Tibial nerve (tissue), 4 donors: ENCODE results near the gene RPL7L1. TPM values are rescaled to one million over a fixed set of nuclear protein-coding genes. Genes with fewer than 3 reads are reported as not detected.
"Not testable (repeated sequence)": the region's sequence is repeated elsewhere in the genome, so short reads cannot be mapped to it uniquely, and the experiment has no call there.

Experiments used
- DNase-seq, 2 donors: peaks; one replicate each; pipeline ENCODE4 v3.0.0-alpha.2; 2019; ENCODE audit warnings: low spot score in 2 of 2
- H3K27ac ChIP-seq, 4 donors: fragments of 200-600 bp; sonication (generic) in 3 of 4; one replicate each; pipeline ENCODE4 v1.5.1; 2017 to 2019; ENCODE audit warnings: mild to moderate bottlenecking in 1 of 4
- H3K27me3 ChIP-seq, 2 donors: fragments of 200-600 bp; sonication (generic) in 1 of 2; one replicate each; pipeline versions ENCODE4 v1.5.1 to v1.6.0; 2017 to 2019
- H3K36me3 ChIP-seq, 3 donors: fragments of 200-600 bp; sonication (generic); one replicate each; pipeline ENCODE4 v1.5.1; 2018 to 2019
- H3K4me1 ChIP-seq, 4 donors: fragments of 200-600 bp; sonication (generic) in 3 of 4; one replicate each; pipeline ENCODE4 v1.5.1; 2017 to 2019
- H3K4me3 ChIP-seq, 4 donors: fragments of 200-600 bp; sonication (generic) in 3 of 4; one replicate each; pipeline ENCODE4 v1.5.1; 2017 to 2019; ENCODE audit warnings: mild to moderate bottlenecking in 1 of 4, moderate library complexity in 1 of 4
- H3K9me3 ChIP-seq, 4 donors: fragments of 200-600 bp; sonication (generic) in 3 of 4; one replicate each; pipeline ENCODE4 v1.5.1; 2017 to 2019
- EP300 ChIP-seq, 2 donors: sonication (generic); formaldehyde crosslinking; IDR thresholded peaks; one replicate each; pipeline ENCODE4 v1.6.1; 2017; ENCODE audit warnings: antibody characterized with exemption in 2 of 2, mild to moderate bottlenecking in 1 of 2
- POLR2A ChIP-seq, 2 donors: fragments of 450-650 bp; IDR thresholded peaks; one replicate each; pipeline ENCODE4 v1.6.1; 2017; ENCODE audit warnings: antibody characterized with exemption in 2 of 2, mild to moderate bottlenecking in 2 of 2, moderate library complexity in 2 of 2
- WGBS, 2 donors: methylation state at CpG; one replicate each; pipeline ENCODE4 v1.1.5; 2018; 5-methylcytosine and 5-hydroxymethylcytosine counted together
- total RNA-seq, 4 donors: library from RNA; depleted of rRNA; stranded (reverse); fragments of >200 nt; gene quantifications; one replicate each; pipeline ENCODE4 v1.1.0, GENCODE V29; 2016
- TF ChIP-seq, protein P1 (sequence below), 5 experiments: fragments of 200-600 bp in 3 of 5; fragments of 450-650 bp in 2 of 5; sonication (generic) in 3 of 5; IDR thresholded peaks; one replicate each; pipeline ENCODE4 v1.5.1; 2016 to 2019; ENCODE audit warnings: antibody characterized with exemption in 5 of 5, mild to moderate bottlenecking in 3 of 5, moderate library complexity in 2 of 5

The RPL7L1 gene
- total RNA-seq, 4 donors from 2014 or later = 59.0 to 89.2 (median 83.7) TPM

DNA sequence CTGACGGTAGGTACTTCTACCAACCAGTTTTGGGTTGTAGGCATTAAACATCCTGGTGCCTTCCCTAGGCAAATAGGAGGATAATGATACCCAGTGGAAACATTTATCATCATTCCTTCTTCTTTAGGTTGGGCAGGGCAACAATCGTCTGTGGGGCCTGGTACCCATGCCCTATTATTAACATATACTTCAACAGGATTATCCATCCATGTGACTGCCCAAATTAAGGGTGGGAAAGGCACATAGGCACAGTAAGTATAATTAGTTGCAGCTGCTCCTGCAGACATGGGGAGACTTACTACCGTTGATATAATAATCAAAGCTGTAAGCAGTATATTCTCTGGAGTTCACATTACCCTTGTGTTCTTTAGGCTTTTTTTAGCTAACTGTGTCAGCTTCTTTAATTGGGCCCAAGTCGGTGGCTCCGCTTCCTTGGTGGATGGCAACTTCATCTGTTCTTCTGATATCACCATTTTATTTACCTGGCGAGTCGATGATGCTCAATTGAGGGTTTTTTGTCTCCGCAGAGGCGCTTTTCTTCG, 16.8 kb downstream of the RPL7L1 start:
- no peak for DNase-seq
- peaks cover 0 to 5% (median 3%) of the 10 kb centered on the region in 4 donors for H3K4me1 ChIP-seq
- WGBS, 2 donors = 77 to 86% methylated on average over 10 of the region's 10 CpGs
- H3K27ac ChIP-seq = no peak overlapping the region
- H3K4me3 ChIP-seq = no peak overlapping the region
- H3K27me3 ChIP-seq = no peaks in the 10 kb centered on the region
- no peaks in the 10 kb centered on the region for H3K36me3 ChIP-seq
- TF ChIP-seq, protein P1, sequence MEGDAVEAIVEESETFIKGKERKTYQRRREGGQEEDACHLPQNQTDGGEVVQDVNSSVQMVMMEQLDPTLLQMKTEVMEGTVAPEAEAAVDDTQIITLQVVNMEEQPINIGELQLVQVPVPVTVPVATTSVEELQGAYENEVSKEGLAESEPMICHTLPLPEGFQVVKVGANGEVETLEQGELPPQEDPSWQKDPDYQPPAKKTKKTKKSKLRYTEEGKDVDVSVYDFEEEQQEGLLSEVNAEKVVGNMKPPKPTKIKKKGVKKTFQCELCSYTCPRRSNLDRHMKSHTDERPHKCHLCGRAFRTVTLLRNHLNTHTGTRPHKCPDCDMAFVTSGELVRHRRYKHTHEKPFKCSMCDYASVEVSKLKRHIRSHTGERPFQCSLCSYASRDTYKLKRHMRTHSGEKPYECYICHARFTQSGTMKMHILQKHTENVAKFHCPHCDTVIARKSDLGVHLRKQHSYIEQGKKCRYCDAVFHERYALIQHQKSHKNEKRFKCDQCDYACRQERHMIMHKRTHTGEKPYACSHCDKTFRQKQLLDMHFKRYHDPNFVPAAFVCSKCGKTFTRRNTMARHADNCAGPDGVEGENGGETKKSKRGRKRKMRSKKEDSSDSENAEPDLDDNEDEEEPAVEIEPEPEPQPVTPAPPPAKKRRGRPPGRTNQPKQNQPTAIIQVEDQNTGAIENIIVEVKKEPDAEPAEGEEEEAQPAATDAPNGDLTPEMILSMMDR (IDR thresholded peaks at IDR 0.05) = no peak
- no peak for TF ChIP-seq EP300 (IDR thresholded peaks at IDR 0.05)
- TF ChIP-seq POLR2A (IDR thresholded peaks at IDR 0.05) = no peak
- no peaks in the 10 kb centered on the region for H3K9me3 ChIP-seq

DNA sequence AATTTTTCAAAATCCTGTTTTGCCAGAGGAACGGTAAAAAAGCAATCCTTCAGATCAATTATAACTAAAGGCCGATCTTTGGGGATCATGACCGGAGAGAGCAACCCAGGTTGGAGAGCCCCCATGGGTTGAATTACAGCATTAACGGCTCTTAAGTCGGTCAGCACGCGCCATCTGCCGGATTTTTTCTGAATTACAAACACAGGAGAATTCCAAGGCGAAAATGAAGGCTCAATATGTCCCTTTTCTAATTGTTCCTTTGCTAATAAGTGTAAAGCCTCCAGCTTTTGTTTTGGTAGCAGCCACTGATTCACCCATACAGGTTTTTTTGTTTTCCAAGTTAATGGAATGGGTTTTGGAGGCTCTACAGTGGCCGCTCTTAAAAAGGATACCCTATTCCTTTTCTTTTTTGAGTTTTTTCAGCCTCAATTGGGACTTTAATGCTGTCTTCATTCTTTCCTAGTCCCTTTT, 19.5 kb downstream of the RPL7L1 start:
- Histone ChIP-seq H3K4me1 (peaks cover 0 to 6% (median 3%) of the 10 kb centered on the region in 4 donors), H3K27me3 (no peaks in the 10 kb centered on the region), H3K9me3 (no peaks in the 10 kb centered on the region), H3K36me3 (no peaks in the 10 kb centered on the region), H3K27ac (no peak overlapping the region), H3K4me3 (no peak overlapping the region)
- 8 to 10% methylated on average over 10 of the region's 10 CpGs for WGBS, 2 donors
- peak; percentile 49 to 90 for DNase-seq
- no peak for TF ChIP-seq POLR2A (IDR thresholded peaks at IDR 0.05)
- TF ChIP-seq, protein P1 (IDR thresholded peaks at IDR 0.05) = peak; percentile 68 to 87 (median 82)

DNA sequence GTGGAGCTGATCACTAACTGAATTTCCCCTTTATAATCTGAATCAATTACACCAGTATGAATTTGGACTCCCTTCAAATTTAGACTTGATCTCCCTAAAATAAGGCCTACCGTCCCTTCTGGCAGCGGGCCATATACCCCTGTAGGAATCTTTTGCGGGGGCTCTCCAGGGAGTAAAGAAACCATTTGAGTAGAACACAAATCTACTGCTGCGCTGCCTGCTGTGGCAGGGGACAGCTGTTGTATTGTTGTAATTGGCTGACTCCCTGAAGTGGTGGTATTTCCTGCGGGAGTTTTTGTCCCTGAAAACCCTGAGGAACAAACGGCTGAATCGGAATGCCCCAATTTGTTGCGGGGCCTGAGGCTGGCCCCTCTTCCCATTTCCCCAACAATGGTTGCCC, 20.5 kb downstream of the RPL7L1 start:
- H3K36me3 ChIP-seq = no peaks in the 10 kb centered on the region
- no peak overlapping the region for H3K4me3 ChIP-seq
- no peaks in the 10 kb centered on the region for H3K9me3 ChIP-seq
- 35 to 39% methylated on average over 8 of the region's 8 CpGs for WGBS, 2 donors
- no peak for DNase-seq
- no peaks in the 10 kb centered on the region for H3K27me3 ChIP-seq
- no peak overlapping the region for H3K27ac ChIP-seq
- H3K4me1 ChIP-seq = peaks cover 0 to 6% (median 3%) of the 10 kb centered on the region in 4 donors
- TF ChIP-seq POLR2A (IDR thresholded peaks at IDR 0.05) = no peak
- no peak for TF ChIP-seq EP300 (IDR thresholded peaks at IDR 0.05)
- TF ChIP-seq, protein P1 (IDR thresholded peaks at IDR 0.05) = no peak

DNA sequence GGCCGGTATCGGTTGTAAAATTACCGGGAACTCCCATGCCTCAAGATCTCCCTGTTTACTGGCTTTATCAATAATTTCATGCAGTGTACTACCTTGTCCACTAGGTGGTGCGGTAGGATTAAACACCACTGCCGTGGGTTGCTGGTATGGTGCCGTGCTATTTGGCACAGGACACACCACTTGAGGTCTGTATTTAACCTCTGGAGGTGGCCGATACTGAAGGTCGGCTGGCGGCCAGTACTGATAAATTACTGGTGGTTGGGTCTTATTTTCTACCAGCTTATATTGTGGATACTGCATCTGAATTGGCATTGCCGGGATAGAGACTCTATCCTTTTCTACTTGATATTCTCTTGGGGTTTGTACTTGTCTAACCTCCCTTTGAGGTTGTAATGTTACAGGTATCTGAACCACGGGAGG, 22.1 kb downstream of the RPL7L1 start:
- Histone ChIP-seq H3K4me1 (peaks cover 0 to 6% (median 3%) of the 10 kb centered on the region in 4 donors), H3K27ac (no peak overlapping the region), H3K27me3 (no peaks in the 10 kb centered on the region), H3K9me3 (no peaks in the 10 kb centered on the region), H3K36me3 (no peaks in the 10 kb centered on the region), H3K4me3 (no peak overlapping the region)
- peak; percentile 35 to 92 for DNase-seq
- TF ChIP-seq EP300 (IDR thresholded peaks at IDR 0.05) (peak in 1 of 2 donors; percentile 36), POLR2A (IDR thresholded peaks at IDR 0.05) (no peak)
- TF ChIP-seq, protein P1 (IDR thresholded peaks at IDR 0.05) = peak; percentile 85 to 93 (median 90)
- WGBS, 2 donors = 1 to 7% methylated on average over 11 of the region's 11 CpGs

DNA sequence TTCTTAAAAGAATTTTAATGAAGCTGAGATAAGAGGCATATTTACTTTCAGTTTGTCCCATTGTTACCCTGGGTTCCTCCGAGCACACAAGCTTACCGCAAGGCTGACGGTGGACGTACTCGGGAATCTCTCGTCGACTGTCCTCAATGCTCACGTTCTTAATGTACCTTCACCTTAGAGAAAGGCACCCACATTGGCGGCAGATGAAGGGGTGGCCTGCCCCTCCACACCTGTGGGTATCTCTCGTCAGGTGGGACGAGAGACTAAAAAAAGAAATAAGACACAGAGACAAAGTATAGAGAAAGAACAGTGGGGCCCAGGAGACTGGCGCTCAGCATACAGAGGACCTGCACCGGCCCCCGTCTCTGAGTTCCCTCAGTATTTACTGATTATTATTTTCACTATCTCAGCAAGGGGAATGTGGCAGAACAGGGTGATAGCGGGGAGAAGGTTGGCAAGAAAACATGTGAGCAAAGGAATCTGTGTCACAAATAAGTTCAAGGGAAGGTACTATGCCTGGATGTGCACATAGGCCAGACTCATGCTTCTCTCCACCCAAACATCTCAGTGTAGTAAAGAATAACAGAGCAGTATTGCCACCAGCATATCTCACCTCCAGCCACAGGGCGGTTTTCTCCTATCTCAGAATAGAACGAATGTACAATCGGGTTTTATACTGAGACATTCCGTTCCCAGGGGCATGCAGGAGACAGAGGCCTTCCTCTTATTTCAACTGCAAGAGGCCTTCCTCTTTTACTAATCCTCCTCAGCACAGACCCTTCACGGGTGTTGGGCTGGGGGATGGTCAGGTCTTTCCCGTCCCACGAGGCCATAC, 23.2 kb downstream of the RPL7L1 start:
- not testable (repeated sequence) for H3K27ac ChIP-seq, H3K27me3 ChIP-seq, H3K4me3 ChIP-seq, DNase-seq, H3K4me1 ChIP-seq, H3K9me3 ChIP-seq, H3K36me3 ChIP-seq
- WGBS, 2 donors = 75 to 77% methylated on average over 22 of the region's 22 CpGs
